Fibroblast of villous mesenchyme (primary cell): ENCODE results near the gene ARGLU1. TPM values are rescaled to one million over a fixed set of nuclear protein-coding genes. Genes with fewer than 3 reads are reported as not detected.
"Not testable (repeated sequence)": the region's sequence is repeated elsewhere in the genome, so short reads cannot be mapped to it uniquely, and the experiment has no call there.

Experiments
- DNase-seq: peaks from one replicate; pipeline ENCODE4 v3.0.0-alpha.2; 2010; ENCODE audit warnings: low read depth
- H3K4me3 ChIP-seq: 2 replicates; pipeline ENCODE4 v1.5.1; 2011; ENCODE audit warnings: low read depth, mild to moderate bottlenecking, low read length
- total RNA-seq: library from RNA; depleted of rRNA; stranded (reverse); fragments of >200 nt; gene quantifications from 2 replicates; pipeline ENCODE4 v1.2.3, GENCODE V29; 2012
- TF ChIP-seq, protein P1 (sequence below): IDR thresholded peaks from 2 replicates; pipeline ENCODE4 v1.5.1; 2012; ENCODE audit warnings: low read depth, mild to moderate bottlenecking, low read length; ENCODE audit not compliant: insufficient read depth

ARGLU1 gene
- total RNA-seq, 1 donor = 51.0 TPM

DNA sequence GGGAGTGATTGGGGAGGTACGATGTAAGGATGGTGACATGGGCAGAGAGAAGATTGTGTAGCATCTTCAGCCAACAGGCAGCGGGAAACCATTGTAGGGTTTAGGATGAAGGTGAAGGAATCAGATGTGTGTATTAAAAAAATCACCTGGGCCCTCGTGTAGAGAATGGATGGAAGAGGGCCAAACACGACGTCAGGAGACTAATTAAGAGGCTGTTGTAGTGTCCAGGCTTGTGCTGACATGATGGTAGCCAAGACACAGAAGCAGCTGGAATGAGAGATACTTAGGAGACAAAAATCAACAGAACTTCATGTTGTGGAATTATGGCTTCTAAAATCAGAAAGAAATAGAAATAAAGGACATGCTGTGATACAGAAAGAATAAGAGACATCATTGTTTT, 41.2 kb upstream of the ARGLU1 start:
- no peak overlapping the region for H3K4me3 ChIP-seq
- no peak for DNase-seq
- TF ChIP-seq, protein P1, sequence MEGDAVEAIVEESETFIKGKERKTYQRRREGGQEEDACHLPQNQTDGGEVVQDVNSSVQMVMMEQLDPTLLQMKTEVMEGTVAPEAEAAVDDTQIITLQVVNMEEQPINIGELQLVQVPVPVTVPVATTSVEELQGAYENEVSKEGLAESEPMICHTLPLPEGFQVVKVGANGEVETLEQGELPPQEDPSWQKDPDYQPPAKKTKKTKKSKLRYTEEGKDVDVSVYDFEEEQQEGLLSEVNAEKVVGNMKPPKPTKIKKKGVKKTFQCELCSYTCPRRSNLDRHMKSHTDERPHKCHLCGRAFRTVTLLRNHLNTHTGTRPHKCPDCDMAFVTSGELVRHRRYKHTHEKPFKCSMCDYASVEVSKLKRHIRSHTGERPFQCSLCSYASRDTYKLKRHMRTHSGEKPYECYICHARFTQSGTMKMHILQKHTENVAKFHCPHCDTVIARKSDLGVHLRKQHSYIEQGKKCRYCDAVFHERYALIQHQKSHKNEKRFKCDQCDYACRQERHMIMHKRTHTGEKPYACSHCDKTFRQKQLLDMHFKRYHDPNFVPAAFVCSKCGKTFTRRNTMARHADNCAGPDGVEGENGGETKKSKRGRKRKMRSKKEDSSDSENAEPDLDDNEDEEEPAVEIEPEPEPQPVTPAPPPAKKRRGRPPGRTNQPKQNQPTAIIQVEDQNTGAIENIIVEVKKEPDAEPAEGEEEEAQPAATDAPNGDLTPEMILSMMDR = no peak

DNA sequence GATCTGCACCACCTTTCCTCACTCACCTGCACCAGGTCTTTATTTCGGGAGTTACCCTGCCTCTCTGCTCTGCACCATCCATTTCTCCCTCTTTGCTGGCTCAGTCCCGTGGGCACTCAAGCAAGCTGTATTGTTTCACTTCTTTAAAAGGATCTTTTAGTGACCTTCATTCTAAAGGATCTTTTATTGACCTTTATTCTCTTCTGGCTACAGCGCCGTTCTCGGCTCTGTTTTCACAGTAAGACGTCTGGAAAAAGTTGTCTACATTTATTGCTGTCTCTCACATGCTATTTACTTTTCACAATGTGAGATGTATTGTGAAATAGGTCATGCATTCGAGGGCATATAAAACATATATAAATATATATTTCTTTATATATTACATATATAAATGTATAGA, 35.6 kb upstream of the ARGLU1 start:
- H3K4me3 ChIP-seq = no peak overlapping the region
- TF ChIP-seq, protein P1 = no peak
- no peak for DNase-seq

DNA sequence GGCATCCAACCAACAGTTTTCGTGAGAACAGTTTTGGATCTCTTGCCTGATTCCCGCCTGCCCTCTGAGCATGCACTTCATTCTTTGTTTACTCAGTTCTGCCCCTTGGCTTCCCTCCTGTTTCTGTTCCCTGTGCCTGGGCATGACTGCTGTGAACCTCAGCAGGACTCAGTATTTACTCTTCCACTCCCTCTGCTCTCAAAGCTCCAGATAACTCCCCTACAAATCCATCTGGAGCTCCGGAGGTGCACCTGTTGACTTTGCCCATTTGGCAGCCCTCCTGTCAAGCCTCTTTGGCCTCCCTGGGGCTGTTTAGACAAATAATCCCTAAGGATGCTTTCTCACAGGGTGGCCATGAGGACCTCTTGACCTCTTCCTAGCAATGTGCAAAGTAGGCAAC, 34.2 kb upstream of the ARGLU1 start:
- no peak overlapping the region for H3K4me3 ChIP-seq
- TF ChIP-seq, protein P1 = no peak
- no peak for DNase-seq

DNA sequence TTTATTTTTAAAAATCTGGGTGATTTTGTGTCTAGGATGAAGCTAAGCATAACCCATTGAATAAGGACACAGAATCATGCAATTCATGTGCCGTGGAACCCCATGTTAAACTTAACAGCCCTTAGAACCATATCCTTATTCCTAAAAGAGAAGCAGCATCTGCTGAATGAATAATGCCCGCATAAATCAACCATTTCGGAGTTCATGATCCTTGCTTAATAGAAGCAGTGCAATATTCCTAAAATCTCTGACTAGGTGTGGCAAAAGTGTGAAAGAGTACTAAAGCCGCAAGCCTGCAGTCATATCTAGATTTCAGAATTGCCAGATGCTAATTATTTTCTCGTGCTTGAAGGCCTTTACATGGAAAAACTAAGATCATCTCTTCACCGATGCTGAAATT, 33.6 kb upstream of the ARGLU1 start:
- H3K4me3 ChIP-seq = no peak overlapping the region
- TF ChIP-seq, protein P1 = no peak
- DNase-seq = no peak

DNA sequence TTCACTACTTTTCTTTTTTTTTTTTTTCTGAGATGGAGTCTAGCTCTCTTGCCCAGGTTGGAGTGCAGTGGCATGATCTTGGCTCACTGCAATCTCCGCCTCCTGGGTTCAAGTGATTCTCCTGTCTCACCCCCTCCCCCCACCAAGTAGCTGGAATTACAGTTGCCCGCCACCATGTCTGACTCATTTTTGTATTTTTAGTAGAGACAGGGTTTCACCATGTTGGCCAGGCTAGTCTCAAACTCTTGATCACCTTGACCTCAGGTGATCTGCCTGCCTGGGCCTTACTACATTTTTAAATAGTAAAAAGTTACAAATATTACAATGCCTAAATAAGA, 32.8 kb upstream of the ARGLU1 start:
- not testable (repeated sequence) for DNase-seq, H3K4me3 ChIP-seq

DNA sequence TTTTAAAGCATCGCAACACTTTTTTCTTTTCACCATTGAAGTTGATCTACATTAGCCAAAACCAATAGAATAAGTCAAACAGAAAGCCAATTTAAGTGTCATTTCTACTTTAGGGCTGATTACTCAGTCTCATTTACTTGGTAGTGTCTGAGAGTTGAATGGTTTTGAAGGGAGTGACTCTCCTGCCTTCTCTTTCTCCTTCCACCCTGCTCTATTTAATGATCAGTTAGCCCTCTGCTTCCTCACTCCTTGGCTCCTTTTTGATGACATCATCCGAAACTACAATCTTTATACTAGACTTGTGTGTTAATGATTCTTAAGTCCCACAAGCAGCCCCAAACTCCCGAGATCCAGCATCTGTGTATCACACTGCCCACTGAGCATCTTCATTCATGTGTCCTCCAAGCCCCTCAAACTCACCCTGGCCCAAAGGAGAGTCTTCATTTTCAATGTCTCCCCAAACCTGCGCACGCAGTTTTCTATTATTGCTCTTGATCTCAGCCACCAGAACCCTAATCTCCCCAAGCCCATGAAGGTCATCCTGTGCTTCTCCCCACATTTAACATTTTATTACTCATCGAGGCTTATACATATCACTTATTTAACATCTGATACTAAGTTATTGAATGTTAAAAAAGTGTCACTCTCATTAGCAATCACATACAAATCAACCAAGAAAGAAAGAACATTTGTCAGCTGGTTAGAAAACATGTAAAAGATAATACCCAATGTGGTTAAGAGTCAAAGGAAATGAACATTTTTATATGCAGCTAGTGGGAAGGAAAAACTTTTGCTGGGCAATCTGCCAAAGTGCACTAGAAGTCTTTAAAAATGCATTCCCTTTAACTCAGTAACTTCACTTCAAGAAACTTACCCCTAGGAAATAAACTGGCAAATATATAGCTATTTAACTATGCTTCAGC, 32.2 kb upstream of the ARGLU1 start:
- peak; percentile 80 for DNase-seq
- no peak overlapping the region for H3K4me3 ChIP-seq
- TF ChIP-seq, protein P1 = no peak

DNA sequence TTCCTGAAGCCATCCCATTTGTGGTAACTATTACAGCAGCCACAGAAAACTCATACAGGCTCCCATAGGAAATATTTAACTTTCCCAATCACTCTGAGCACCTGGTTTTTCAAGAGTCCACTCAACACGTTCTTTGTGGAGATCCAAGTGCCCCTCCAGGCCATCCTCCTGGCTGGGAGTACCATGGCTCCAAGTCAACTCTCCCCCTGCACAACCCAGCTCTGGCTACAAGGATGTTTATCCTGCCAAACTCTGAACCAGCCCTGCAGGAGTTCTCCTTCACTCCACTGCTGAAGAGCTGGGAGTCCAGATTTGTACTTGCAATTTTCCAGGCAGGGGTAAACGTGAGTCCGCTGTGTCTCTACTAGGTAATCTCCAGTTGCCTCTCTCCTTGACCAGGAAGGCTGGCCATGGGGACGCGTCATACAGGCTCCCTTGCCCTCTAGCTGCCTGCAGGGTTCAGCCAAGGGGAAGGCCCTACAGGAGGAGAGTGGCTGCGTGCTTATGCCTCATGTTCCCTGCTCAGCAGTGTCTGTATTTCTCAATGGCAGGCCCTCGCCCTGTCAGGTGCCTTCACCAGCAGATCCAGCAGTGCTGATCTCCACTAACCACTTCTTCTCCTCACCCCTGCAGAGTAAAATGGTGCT, 29.9 kb upstream of the ARGLU1 start:
- TF ChIP-seq, protein P1 = no peak
- DNase-seq = no peak
- H3K4me3 ChIP-seq = no peak overlapping the region
